Activated CD8-positive, alpha-beta memory T cell treated with anti-CD3 and anti-CD28 coated beads, Interleukin-2, amount 50 U/mL, for 24 hours (primary cell): Measurements from ENCODE around the gene DHX32.
A peak's percentile ranks its signal among the peaks of the same experiment; 100 is the strongest.
"Not testable (repeated sequence)": the region's sequence is repeated elsewhere in the genome, so short reads cannot be mapped to it uniquely, and the experiment has no call there.

ENCODE experiments used
- DNase-seq: peaks from one replicate; pipeline ENCODE4 v3.0.0-alpha.2; 2020; ENCODE audit errors: extremely low read depth

Gene DHX32

DNA sequence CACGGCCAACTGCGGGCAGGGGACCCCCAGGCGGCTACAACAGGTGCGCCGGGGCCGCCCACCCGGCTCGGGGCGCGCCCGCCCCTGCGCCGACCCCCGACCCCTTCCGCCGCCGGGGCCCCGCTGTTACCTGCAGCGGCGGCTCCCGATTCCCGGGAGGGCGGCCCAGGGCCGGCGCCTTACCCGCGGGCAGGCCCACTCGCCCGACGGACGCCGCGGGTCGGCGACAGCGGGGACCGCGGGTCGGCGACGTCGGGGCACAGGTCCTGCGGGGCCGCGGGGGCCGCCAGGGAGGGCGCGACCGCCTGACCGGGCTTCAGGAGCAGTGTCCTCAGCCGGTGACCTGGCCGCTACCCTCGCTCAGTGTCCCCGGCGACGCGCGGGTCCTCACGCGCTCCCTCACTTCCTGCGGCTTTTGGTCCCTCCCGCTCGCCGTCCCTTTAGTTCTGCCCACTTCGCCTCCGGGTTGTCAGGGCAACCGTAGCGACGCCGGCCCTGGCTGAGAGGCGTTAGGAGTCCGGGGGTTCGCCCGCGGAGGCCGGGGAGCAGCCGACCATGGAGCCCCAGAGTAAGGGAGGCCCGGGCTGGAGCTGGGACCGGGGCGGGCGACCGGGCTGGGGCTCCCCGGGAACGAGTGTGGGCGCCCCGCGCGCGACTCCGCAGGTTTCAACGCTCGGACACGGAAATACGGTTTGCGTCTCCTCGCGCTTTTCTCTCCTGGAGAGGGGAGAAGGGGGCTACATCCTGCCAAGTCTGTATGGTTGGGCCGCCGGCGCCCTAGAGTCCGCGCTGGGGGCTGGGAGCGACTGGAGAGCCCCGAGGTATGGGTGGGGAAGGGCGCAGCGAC lies 15.2 kb upstream of the DHX32 start, which contains the start of gene FANK1:
TSS of gene FANK1 (plus strand) at position 477 of the 847 bp plus-strand sequence. CDS start at position 556, 79 bp downstream.
- peak; percentile 60 for DNase-seq

GRCh38 chr10:125895130-125896087 lies 14.3 kb upstream of the DHX32 start:
- peak; percentile 13 for DNase-seq

DNA sequence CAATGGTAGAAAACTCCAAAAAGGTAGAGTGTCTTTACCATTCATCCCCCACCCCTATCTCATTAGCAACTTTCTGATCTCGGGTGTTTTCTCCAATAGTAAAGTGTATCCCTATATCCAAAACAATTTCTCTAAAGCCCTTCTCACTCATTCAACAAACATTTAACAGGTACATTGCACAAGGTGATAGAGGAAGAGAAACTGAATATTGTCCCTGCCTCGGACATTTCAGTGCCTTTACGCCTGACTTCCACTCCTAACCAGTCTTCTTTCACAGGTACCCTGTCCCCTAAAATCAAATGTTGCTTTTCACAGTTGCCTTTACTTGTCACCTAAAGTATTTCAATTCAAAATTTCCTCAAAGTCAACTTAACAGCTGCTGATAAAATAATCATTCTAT lies 13.1 kb upstream of the DHX32 start:
- not testable (repeated sequence) for DNase-seq

GRCh38 chr10:125892402-125892801 lies 11.3 kb upstream of the DHX32 start:
- DNase-seq, result not testable (repeated sequence)

GRCh38 chr10:125889441-125889840 lies 8.3 kb upstream of the DHX32 start:
- DNase-seq, result not testable (repeated sequence)

- DNase-seq, result no peak
Observed at GRCh38 chr10:125886914-125887512, 5.9 kb upstream of the DHX32 start.

DNA sequence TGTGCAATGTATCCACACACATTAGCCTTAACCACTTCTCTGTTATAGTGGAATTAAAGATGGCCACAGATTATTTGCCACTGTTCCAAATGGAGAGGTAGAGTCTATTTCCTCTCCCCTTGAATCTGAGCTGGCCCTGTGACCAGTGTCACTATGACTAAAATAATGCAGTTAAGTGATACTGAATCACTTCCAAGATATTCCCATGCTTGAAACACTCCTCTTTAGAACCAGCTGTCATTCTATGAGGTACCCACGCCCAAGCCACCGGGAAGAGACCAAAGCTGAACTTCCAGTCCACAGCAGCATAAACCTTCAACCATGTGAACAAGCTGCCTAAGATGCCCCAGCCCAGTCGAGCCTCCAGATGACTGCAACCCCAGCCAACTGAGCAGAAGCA lies 2.1 kb upstream of the DHX32 start:
- no peak for DNase-seq

DNA sequence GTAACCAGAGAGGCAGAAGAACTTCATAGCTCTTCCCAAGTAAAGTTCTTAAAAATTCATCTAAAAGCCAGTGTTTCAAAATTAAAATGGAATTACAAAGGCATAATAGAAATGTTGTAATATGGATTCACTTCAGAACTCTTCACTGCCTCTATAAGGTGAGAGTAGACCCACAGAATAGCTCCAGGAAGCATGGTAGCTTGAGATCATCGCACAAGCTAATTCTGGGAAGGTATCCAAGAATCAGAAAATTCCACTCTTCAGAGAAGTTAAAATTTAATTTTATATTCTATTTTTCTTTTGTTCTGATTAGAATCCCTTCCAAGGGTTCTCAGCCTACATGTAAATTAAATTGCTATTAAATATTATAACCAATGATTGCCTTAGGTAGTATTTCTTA lies 1.5 kb upstream of the DHX32 start:
- DNase-seq, result no peak

GRCh38 chr10:125880719-125881118 lies 373 bp downstream of the DHX32 start:
- DNase-seq, result no peak

GRCh38 chr10:125878957-125879835 lies 1.9 kb downstream of the DHX32 start:
- DNase-seq, result no peak

- DNase-seq, result no peak
Observed at GRCh38 chr10:125871338-125871737, 9.8 kb downstream of the DHX32 start.

GRCh38 chr10:125868372-125868975 lies 12.6 kb downstream of the DHX32 start:
- no peak for DNase-seq

- no peak for DNase-seq
Observed at GRCh38 chr10:125866421-125867029, 14.6 kb downstream of the DHX32 start.

DNA sequence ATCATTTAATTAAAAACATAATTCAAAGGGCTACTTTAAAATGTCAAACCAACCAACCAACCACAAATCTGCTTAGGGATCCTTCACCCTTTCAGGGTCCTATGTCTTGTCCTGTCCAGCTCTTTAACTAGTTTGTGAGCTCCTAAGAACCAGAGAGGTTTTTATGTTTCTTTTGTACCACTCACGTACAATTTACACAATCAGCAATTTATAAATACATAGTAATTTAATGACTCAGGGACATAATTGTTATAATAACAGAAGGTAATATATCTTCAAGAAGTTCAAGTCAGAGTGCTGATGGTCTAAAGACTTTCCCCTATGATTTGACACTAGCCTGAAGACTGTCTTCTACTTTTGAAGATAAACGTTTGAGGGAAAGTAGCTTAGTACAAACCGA lies 16.0 kb downstream of the DHX32 start:
- DNase-seq, result no peak

DNA sequence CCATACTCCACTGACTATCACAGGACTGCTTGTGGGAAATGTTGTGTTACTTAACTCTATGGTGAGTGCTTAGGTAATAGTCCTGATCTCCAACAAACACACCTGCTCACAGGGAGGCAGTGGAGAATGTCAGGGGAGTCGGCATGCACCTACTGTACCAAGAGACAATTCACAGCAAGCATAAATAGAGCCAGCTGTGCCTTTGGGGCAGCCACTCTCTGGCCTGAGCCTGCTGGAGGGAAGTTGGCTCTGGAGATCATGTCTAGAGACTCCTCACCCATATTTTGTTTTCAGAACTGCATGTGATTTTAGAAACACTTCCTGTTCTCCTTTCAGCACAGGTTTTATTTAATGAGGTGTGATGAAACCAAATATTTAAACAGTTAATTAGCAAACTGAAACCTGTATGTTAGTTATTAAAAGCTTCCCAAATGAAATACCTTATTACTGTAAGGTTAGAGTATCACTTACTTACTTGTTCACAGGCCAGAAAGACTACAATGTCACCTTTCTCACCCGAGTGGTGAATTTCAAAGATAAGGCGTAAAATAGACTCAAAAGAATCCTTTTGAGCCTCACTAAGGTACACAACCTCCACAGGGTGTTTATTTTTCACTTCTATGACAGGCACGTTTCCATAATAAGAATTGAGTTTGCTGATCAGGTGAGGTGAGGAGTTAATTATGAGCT lies 21.8 kb downstream of the DHX32 start:
- DNase-seq, result no peak

DNA sequence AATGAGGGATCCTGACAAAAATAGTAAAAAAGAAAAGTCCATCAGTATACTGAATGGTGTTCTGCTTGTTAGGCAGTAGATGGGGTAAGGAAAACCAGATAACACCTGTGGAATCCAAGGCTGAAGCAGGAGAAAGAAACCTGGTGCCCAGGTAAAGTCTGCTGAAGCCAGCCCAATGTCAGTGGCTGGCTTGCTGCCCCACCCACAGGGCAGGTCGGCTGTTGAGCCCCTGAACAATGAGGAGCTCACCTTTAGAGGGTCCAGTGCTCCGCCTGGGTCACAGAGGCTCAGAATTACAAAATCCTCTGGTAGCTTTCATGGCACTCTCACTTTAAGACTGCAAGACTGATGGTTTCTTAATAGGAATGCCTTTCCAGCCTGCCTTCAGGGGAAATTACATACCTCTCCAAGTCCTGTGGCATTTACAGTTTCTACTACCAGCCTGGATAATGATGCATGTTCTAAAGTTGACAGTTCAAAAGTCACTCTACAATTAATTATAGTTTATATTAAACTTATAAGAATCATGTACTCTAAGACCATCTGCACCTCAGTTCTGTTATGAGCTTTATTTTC lies 23.8 kb downstream of the DHX32 start:
- no peak for DNase-seq

- DNase-seq, result no peak
Observed at GRCh38 chr10:125852487-125852886, 28.6 kb downstream of the DHX32 start.

- DNase-seq, result no peak
Observed at GRCh38 chr10:125850766-125851731, 30.0 kb downstream of the DHX32 start.
